Mesothelial cell of epicardium (in vitro differentiated cells): Measurements from ENCODE around the gene CUBN. TPM values are rescaled to one million over a fixed set of nuclear protein-coding genes. Genes with fewer than 3 reads are reported as not detected.

Source experiments
- DNase-seq, 2 experiments: peaks; one replicate each; pipeline ENCODE4 v3.0.0; 2021; ENCODE audit warnings: low spot score in 2 of 2; ENCODE audit not compliant: unreplicated experiment in 2 of 2
- H3K27ac Mint-ChIP-seq: 2 replicates; pipeline ENCODE4 v1.8.0; 2021; ENCODE audit warnings: mixed read lengths
- H3K27me3 Mint-ChIP-seq: 2 replicates; pipeline ENCODE4 v1.8.0; 2021; ENCODE audit warnings: low read depth, mixed read lengths
- H3K36me3 Mint-ChIP-seq: 2 replicates; pipeline ENCODE4 v1.8.0; 2021; ENCODE audit warnings: mixed read lengths
- H3K4me1 Mint-ChIP-seq: 2 replicates; pipeline ENCODE4 v1.8.0; 2021; ENCODE audit warnings: mixed read lengths
- H3K4me3 Mint-ChIP-seq: 2 replicates; pipeline ENCODE4 v1.8.0; 2021; ENCODE audit warnings: mild to moderate bottlenecking, moderate library complexity, mixed read lengths
- H3K9me3 Mint-ChIP-seq: 2 replicates; pipeline ENCODE4 v1.8.0; 2021; ENCODE audit warnings: mixed read lengths
- CTCF ChIP-seq: fragments of 200-600 bp; sonication (generic); IDR thresholded peaks from one replicate; pipeline ENCODE4 v1.5.0; 2021; ENCODE audit warnings: antibody characterized with exemption; ENCODE audit not compliant: unreplicated experiment
- total RNA-seq: library from RNA; stranded (reverse); gene quantifications from 3 replicates; pipeline ENCODE4 v1.2.1, GENCODE V29; 2021

CUBN gene
- total RNA-seq, 1 donor from 2014 or later: 1.5 TPM

DNA sequence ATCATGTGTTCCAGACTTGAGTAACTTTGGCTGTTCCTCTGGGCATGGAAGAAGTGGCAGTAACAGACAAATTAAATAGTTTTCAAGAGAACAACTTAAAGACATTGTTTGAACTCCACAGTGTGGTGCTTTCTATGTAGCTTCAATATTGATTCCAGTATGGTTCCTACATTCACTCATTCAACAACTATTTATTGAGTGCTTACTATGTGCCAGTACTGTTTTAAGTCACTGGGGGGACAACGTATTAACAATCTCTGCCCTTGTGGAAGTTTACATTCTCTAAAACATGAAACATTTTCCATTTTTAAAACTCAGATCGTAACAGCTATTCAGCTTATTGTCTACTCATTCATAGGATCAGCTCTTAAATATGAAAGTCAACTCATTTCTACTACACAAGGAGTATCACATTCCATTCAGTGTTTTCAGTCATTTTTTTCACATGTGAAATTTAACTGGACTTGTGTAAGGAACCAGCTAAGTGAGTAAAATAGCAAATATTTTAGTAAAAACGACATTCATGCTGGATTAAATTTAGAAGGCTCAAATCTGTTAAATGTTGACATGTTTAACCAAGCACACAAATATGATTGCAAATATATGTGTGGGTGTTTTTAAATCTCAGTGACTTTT is 13.6 kb upstream of the CUBN start:
- no peak overlapping the region for H3K4me3 Mint-ChIP-seq
- H3K9me3 Mint-ChIP-seq: peaks cover 8% of the 10 kb centered on the region
- TF ChIP-seq CTCF: no peak
- H3K27ac Mint-ChIP-seq: no peak overlapping the region
- peaks cover 21% of the 10 kb centered on the region for H3K4me1 Mint-ChIP-seq
- peaks cover 3% of the 10 kb centered on the region for H3K36me3 Mint-ChIP-seq
- H3K27me3 Mint-ChIP-seq: no peaks in the 10 kb centered on the region
- no peak for DNase-seq

DNA sequence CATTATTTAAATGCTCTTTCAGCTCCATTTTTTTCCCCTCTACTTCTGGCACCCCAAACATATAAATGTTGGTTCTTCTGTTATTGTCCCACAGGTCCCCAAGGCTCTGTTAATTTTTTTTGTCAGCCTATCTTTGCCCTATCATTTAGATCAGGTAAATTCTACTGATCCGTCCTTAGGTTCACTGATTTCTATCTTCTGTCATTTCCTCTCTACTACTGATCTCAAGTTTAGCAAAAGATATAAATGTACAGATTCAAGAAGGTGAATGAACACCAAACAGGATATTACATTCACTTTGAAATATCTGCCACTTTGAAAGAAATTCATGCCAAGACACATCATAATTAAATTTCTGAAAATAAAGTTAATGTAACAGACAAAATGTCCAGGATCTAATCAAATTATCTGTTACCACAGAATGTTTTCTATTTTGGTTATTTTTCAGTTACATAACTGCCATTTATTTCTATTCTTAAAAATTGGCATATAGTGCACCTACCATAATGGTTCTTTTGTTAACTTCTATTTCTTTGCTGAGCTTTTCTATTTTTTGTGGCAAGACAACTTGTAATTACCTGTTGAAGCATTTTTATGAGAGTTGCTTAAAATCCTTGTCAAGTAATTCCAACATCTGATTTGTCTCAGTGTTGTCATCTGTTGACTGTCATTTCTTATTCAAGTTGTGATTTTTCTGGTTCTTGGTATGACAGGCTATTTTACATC is 12.1 kb upstream of the CUBN start:
- Mint-ChIP-seq H3K9me3 (peaks cover 8% of the 10 kb centered on the region), H3K27ac (no peak overlapping the region), H3K4me3 (no peak overlapping the region), H3K4me1 (peaks cover 18% of the 10 kb centered on the region), H3K27me3 (no peaks in the 10 kb centered on the region), H3K36me3 (peaks cover 3% of the 10 kb centered on the region)
- no peak for DNase-seq
- TF ChIP-seq CTCF: no peak

GRCh38 chr10:17140386-17140761 is 10.8 kb upstream of the CUBN start:
- Mint-ChIP-seq H3K36me3 (peaks cover 3% of the 10 kb centered on the region), H3K4me3 (no peak overlapping the region), H3K4me1 (peaks cover 18% of the 10 kb centered on the region), H3K27me3 (no peaks in the 10 kb centered on the region), H3K27ac (no peak overlapping the region), H3K9me3 (peaks cover 8% of the 10 kb centered on the region)
- no peak for TF ChIP-seq CTCF
- DNase-seq: no peak

DNA sequence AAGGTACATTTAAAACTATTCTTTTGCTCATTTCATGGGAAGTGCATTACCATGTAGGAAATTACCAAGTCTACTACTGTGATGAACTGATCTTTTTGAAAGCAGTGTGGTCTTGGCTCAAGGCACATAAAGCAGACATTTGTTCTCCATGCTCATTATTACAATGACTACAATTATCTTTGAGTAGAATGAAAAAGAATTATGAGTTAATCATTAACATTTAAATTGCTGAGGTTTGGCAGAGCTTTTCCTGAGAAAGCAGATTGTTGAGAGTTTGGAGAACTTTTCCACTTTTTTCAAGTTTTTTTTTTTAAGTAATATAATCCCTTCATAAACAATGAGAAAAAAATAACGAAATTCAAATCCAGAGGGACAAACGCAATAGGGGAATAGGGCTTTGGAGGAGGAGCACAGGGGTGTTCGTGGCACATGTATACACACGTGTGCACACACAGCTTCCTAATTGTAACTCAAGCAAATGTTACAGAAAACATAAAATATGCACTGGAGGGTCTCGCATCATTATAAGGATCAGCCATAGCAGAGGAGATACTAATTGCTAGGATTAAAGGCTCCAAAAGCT is 8.9 kb upstream of the CUBN start:
- Mint-ChIP-seq H3K4me3 (no peak overlapping the region), H3K36me3 (peaks cover 3% of the 10 kb centered on the region), H3K9me3 (peaks cover 8% of the 10 kb centered on the region), H3K27ac (no peak overlapping the region), H3K27me3 (no peaks in the 10 kb centered on the region), H3K4me1 (peaks cover 26% of the 10 kb centered on the region)
- DNase-seq: no peak
- TF ChIP-seq CTCF: no peak

- no peak for TF ChIP-seq CTCF
- H3K4me3 Mint-ChIP-seq: no peak overlapping the region
- H3K27ac Mint-ChIP-seq: peak overlapping the region; percentile 13
- peaks cover 34% of the 10 kb centered on the region for H3K4me1 Mint-ChIP-seq
- DNase-seq: no peak
- H3K9me3 Mint-ChIP-seq: no peaks in the 10 kb centered on the region
- H3K27me3 Mint-ChIP-seq: no peaks in the 10 kb centered on the region
- no peaks in the 10 kb centered on the region for H3K36me3 Mint-ChIP-seq
These were observed 5.2 kb upstream of the CUBN start for GRCh38 chr10:17134737-17135260.
